Activated CD4-positive, alpha-beta T cell treated with anti-CD3 and anti-CD28 coated beads, Interleukin-10, Interleukin-2, amounts not matched to agents 100 ng/mL and 50 ng/mL, durations not matched to agents 16 hours and 8 hours (primary cell): Measurements from ENCODE around the gene SLC38A3.
"Not testable (repeated sequence)": the region's sequence is repeated elsewhere in the genome, so short reads cannot be mapped to it uniquely, and the experiment has no call there.

Source experiments
- DNase-seq: peaks from one replicate; pipeline ENCODE4 v3.0.0-alpha.2; 2020

The SLC38A3 gene

GRCh38 chr3:50256978-50257890, 52.2 kb downstream of the SLC38A3 start:
- DNase-seq, result peak; percentile 50

DNA sequence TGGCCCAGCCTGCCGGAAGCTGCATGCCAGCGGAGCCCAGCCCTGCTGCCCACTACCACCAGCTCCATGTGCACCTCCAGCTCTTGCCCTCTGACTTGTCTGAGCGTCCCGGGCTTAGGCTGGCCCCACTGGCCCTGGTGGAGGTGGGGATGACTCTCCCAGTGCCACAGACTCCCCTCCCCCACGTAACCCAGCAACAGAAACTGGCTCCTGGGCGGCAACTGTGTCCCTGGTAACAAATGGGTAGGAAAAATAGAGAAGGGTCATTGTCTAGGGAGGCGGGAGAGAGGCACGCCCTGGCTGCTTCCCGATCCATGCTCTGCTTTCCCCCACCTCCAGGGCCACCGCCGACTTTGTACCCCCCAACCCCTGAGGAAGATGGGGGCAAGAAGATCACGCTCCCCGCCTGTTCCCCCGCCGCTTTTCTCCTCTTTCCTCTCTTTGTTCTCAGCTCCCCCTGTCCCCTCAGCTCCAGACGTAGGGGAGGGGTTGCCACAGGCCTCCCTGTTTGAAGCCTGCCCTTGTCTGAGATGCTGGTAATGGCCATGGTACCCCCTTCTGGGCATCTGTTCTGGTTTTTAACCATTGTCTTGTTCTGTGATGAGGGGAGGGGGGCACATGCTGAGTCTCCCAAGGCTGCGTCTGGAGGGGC, 53.1 kb downstream of the SLC38A3 start:
- no peak for DNase-seq

GRCh38 chr3:50258979-50259378, 53.9 kb downstream of the SLC38A3 start:
- DNase-seq, result no peak

DNA sequence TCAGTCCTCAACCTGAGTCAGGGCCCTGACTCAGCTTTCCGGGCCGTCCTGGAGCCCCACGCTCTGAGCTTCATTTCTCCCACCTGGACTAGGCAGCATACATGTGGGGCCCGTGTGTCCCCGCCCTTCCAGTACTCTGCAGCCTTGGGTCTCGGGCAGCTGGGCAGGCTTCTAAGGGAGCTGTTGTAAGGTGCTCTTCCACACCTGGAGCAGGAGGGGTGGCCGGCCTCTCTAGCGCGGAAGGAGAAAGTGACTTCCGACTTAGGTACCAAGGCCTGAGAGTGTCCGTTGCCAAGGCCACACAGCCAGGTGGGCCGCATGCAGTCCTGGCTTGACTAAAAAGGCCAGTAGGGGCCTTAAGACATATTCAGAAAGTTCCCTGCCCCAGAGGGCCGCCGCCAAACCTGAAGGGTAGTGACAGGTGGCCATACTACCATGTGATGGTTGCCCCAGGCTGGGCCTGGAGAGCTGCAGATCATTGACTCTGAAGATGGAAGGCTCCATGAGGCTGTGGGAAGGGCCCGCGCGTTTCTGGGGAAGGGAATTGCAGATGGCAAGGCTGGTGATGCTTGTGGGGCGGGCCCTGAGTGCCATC, 54.5 kb downstream of the SLC38A3 start:
- DNase-seq, result no peak

DNA sequence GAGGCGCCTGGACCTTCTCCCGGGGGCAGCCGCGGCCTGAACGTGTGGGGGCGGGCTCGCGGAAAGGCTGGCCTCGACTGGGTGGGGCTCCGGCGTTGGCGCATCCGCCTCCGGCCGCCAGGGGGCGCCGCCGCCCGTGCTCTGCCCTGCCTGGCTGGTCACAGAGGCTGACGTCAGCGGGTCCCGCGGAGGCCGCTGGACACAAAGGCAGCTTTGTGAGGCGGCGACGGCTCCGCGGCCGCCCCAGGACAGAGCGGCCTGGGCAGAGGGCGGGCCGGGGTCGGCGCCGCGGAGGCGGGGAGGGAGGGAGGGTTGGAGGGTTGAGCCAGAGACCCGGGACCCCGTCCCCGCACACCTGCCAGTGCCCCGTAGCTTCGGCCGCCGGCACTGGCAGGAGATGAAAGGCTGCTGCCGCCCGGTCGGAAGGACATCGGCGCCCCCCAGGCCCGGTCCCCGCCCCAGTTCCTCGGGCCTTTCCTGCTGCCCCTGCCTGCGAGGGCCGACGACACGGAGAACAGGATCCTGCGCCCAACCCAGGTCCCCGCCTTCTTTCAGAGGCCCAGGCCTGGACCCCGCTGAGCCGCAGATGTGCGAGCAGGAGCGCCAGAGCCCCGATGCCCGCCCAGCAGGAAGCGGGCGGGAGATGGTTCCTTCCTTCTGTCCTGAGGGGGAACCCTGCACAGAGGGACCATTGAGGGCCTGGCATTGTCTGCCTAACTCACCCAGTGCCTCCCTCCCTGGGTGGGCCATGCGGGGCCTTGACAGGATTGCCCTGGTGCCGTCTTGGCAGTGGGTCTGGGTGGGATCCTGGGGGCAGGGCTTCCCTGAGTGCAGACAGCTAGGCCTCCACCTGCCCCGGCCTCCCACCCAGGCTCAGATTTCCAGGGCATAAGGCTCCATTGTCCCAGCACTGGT, 55.2 kb downstream of the SLC38A3 start:
- peak; percentile 91 for DNase-seq

DNA sequence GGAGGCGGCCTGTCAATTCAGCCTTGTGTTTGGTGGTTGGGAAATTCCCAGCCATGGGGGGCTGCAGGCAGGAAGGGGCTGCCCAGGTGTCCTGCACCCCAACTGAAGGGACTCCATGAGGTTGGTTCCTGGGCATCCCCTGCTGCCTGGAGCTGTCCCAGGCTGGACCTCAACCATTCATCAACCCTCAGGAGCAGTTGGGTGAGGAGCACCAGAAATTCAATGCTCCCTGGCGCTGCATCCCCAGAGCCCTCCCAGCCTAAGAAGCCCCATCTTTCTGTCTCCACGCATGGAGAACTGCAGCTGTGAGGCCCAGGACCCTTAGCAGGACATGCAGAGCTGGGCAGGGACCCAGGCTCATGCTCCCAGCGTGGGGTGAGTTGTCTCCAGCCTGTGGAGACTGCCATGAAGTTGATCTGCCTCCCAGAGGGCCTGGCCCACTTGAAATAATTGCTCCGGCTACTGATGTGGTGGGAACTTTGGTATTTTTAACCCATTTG, 55.9 kb downstream of the SLC38A3 start:
- DNase-seq, result no peak

DNA sequence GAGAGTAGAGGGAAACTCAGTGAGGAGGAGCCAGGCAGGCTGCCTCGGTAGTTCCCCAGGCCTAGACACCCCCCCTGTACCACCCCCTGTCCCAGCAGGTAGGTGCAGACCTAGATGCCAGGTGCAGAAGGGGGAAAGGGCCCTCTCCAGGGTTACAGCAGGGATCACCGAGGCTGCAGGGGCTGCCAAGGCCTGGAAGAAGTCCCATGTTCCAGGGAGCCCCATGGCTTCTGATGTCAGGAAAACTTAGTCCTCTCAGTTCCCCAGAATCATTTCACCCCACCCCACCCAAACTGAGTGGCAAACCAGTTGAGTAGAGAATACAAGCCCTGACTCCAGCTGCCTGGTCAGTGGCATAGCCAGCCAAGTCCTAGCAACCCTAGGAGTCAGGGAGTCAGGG, 56.4 kb downstream of the SLC38A3 start:
- no peak for DNase-seq

GRCh38 chr3:50262200-50262599, 57.1 kb downstream of the SLC38A3 start:
- DNase-seq, result not testable (repeated sequence)

GRCh38 chr3:50262778-50263177, 57.7 kb downstream of the SLC38A3 start:
- DNase-seq, result no peak

GRCh38 chr3:50263478-50264382, 58.7 kb downstream of the SLC38A3 start:
- DNase-seq, result no peak

DNA sequence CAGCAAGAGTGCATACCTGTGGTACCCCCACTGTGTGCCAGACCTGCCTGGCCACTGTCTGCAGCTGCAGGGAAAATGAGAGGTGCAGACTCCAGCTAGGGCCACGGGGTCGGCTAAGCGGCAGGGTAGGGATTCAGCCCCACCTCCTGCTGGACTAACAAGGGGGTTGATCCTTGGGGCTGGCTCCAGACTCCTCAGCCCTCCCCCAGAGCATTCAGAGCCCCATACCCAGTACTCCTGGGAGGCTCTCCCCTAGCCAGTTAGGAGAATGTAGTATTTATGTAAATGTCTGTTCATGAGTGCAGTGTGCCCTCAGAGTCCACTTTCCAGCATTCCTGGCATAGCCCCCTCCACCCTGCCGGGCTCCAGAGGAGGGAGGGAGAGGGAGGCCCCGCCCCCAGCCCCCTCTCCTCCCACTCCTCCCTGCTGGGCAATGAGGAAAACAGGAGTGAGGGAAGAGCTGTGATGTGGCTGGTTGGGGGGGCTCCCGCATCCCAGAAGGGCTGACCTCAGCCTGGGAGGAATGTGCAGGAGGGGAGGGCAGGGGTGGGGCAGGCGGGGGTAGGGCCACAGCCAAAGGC, 59.4 kb downstream of the SLC38A3 start:
- no peak for DNase-seq

DNA sequence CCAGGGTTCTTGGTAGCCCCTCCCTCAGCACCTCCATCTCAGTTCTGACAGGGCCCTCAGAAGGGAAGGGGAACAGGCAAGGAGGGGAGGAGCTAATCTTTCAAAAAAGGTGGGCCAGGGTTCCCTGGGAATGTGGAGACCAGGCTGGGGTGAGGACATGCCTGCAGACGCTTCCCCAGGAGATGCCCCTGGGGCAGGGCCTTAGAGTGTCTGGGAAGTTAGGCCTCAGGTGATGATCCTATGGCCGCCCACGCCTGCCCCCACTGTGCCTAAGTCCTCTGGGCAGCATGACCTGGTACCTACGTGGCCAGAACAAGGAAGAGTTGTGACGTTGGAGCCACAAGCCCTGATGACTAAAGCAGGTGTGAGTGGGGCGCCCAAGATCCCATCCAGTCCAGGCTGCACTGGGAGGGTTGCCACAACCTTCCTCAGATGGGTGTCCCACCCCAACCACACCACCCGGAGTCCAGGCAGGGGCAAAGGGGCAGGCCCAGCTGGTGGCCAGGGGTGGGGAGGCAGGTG, 60.0 kb downstream of the SLC38A3 start:
- no peak for DNase-seq

- no peak for DNase-seq
Measured at GRCh38 chr3:50265571-50265970, 60.5 kb downstream of the SLC38A3 start.

GRCh38 chr3:50266017-50266416, 60.9 kb downstream of the SLC38A3 start:
- no peak for DNase-seq

DNA sequence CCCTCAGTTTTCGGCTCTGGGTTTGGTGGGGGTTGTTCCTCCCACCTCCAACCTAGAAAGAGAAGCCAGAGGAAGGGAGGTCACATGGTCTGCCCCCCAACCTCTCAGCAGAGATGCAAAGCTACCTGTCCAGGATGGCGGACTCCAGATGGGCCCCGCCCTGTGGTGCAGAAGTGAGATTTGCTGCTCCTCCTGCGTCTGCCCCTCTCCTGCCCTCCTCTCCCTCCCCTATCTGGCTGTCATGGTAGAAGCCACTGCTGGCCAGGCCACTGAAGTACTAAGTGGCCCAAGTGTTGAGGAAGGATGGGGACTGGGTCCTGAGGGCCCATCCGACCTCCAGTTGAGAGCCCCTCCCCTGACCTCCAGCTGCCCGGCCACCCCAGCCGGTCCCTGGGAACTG, 61.8 kb downstream of the SLC38A3 start:
- DNase-seq, result no peak

- no peak for DNase-seq
Measured at GRCh38 chr3:50267280-50267913, 62.3 kb downstream of the SLC38A3 start.

DNA sequence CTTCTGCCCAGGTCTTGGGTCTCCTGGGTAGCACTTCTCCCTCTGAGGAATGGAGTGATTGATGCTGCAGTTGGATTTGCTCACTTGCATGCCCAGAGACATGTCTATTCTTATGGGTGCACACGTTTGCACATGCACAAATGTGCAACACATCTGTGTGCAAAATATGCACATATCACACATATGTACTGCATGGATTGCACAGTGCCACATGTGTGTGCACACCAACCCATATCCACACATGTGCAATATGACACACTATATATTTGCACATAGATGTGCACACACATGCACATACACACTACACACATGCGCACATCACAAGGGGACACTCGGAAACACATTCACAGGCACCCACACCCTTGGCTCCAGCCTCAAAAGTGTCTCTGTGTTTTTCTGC, 63.2 kb downstream of the SLC38A3 start:
- no peak for DNase-seq

- DNase-seq, result no peak
Measured at GRCh38 chr3:50268703-50269451, 63.8 kb downstream of the SLC38A3 start, which contains the start of gene SEMA3B. Gene SEMA3B (plus strand): TSS chr3:50269147. CDS start chr3:50269241, 94 bp downstream.

DNA sequence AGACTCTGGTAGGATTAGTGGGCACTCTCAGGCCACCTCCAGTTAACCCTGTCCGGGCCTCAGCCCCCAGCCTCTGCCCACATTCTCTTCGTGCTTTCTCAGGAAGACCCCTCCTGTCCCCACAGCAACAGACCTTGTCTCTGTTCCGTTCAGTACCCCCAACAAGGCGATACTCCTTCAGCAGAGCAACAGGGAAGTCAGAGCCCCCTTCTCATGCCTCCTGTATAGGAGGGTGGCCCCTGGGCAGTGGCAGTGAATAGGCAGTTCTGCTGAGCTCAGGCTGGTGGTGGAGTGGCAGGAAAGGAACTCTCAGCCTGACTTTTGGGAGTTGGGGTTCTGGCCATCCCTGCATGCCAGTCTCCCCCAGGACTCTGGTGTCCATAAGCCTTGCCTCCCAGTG, 64.4 kb downstream of the SLC38A3 start:
- DNase-seq, result no peak
